ENCODE results near the gene VWA2.

Gene VWA2

DNA sequence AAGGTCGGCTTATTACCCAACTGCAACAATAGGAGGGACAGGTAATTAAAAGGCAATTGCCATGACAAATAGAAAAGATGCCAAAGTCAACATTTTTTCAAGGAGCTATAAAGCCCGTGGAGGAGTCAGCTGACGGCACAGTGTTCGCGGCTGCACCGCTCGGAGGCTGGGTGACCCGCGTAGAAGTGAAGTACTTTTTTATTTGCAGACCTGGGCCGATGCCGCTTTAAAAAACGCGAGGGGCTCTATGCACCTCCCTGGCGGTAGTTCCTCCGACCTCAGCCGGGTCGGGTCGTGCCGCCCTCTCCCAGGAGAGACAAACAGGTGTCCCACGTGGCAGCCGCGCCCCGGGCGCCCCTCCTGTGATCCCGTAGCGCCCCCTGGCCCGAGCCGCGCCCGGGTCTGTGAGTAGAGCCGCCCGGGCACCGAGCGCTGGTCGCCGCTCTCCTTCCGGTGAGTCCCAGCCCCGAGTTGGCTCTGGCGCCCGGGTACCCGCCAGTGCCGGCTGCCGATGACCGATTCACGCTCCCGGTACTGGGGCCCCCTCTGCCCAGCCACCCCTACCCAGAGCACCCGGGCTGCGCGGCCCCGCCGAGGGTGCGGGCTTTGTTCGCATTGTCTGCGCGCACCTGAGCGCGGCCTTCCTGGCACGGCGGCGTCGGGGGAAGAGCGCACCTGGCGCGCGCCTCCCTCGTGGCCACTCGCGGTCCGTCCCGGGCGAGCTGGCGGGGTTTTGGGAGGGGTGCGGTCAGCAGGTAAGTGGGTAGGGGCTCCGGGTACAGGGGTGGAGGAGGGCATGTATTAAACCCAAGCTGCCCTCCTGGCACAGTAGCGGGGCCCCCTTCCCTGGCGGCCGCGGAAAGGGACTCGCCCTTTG lies at the start of gene VWA2:
TSS of gene VWA2 (plus strand) at position 138 of the 877 bp plus-strand sequence. CDS start 9,460 bp downstream, outside the sequence.
- in situ Hi-C loops (cut with HindIII; ENCODE audit: low sequenced_read_pairs), result no loop called here
- DNase-seq (ENCODE audit: low read depth, low spot score), result no peak
- TF ChIP-seq CTCF (IDR thresholded peaks at IDR 0.05; ENCODE audit: low read depth, low read length), result no peak
- H3K4me3 ChIP-seq (ENCODE audit: low read depth, low read length), result no peak within 1 kb of the TSS

- TF ChIP-seq CTCF (IDR thresholded peaks at IDR 0.05; ENCODE audit: low read depth, low read length), result no peak
Observed at GRCh38 chr10:114189700-114190099, 49.4 kb upstream of the VWA2 start.

DNA sequence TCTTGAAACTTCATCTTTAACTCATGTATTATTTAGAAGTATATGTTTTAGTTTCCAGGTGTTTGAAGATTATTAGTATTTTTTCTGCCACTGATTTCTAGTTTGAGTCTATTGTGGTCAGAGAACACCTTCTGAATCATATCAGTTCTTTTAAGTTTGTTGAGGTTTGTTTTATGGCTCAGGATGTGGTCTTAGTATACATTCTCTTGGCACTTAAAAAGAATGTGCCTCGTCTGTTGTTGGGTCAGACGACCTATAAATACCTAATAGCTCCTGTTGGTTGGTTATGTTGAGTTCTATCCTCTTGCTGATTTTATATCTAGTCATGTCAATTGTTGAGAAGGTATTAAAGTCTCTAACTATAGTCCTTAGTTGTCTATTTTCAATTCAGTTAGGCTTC lies 44.0 kb upstream of the VWA2 start:
- no peak for TF ChIP-seq CTCF (IDR thresholded peaks at IDR 0.05; ENCODE audit: low read depth, low read length)
- no peak overlapping the region for H3K4me3 ChIP-seq (ENCODE audit: low read depth, low read length)
- no peak for DNase-seq (ENCODE audit: low read depth, low spot score)
- in situ Hi-C loops (cut with HindIII; ENCODE audit: low sequenced_read_pairs), result no loop called here

More at GRCh38 chr10:114189700-114190099, 49.4 kb upstream of the VWA2 start:
- in situ Hi-C loops (cut with HindIII; ENCODE audit: low sequenced_read_pairs), result no loop called here
- H3K4me3 ChIP-seq (ENCODE audit: low read depth, low read length), result no peak overlapping the region
- no peak for DNase-seq (ENCODE audit: low read depth, low spot score)

GRCh38 chr10:114199239-114199638 lies 39.8 kb upstream of the VWA2 start:
- in situ Hi-C loops (cut with HindIII; ENCODE audit: low sequenced_read_pairs), result no loop called here
- TF ChIP-seq CTCF (IDR thresholded peaks at IDR 0.05; ENCODE audit: low read depth, low read length), result no peak
- H3K4me3 ChIP-seq (ENCODE audit: low read depth, low read length), result no peak overlapping the region
- DNase-seq (ENCODE audit: low read depth, low spot score), result no peak

GRCh38 chr10:114202812-114203211 lies 36.2 kb upstream of the VWA2 start:
- no peak overlapping the region for H3K4me3 ChIP-seq (ENCODE audit: low read depth, low read length)
- no peak for TF ChIP-seq CTCF (IDR thresholded peaks at IDR 0.05; ENCODE audit: low read depth, low read length)
- in situ Hi-C loops (cut with HindIII; ENCODE audit: low sequenced_read_pairs), result no loop called here
- DNase-seq (ENCODE audit: low read depth, low spot score), result no peak

DNA sequence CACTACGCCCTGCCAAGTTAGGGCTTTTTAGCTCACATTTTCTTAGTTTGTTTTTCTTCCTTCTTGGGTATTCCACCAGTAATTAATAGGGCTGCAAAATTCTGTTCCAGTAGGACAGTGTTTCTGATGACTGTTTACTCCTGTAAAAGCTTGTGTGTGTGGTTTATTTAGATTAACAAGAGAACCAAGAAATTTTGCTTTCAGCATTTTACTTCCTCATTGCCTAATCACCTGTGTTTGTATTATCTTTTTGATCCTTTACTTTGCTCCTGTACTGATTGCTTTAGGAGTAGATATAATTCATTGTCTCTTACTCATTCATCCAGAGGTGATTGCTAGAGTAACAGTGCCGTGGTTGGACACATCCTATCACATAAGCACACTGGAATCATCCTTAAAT lies 32.2 kb upstream of the VWA2 start:
- no peak for DNase-seq (ENCODE audit: low read depth, low spot score)
- no peak overlapping the region for H3K4me3 ChIP-seq (ENCODE audit: low read depth, low read length)
- in situ Hi-C loops (cut with HindIII; ENCODE audit: low sequenced_read_pairs), result no loop called here
- no peak for TF ChIP-seq CTCF (IDR thresholded peaks at IDR 0.05; ENCODE audit: low read depth, low read length)
